HG03442 (cell line): ENCODE data around the gene SMIM21.

ENCODE experiments used
- ATAC-seq: cut with Tn5 transposase; IDR thresholded peaks from one replicate; pipeline ENCODE4 v1.9.1; 2021; ENCODE audit warnings: mild to moderate bottlenecking, moderate library complexity; ENCODE audit not compliant: unreplicated experiment

The SMIM21 gene

DNA sequence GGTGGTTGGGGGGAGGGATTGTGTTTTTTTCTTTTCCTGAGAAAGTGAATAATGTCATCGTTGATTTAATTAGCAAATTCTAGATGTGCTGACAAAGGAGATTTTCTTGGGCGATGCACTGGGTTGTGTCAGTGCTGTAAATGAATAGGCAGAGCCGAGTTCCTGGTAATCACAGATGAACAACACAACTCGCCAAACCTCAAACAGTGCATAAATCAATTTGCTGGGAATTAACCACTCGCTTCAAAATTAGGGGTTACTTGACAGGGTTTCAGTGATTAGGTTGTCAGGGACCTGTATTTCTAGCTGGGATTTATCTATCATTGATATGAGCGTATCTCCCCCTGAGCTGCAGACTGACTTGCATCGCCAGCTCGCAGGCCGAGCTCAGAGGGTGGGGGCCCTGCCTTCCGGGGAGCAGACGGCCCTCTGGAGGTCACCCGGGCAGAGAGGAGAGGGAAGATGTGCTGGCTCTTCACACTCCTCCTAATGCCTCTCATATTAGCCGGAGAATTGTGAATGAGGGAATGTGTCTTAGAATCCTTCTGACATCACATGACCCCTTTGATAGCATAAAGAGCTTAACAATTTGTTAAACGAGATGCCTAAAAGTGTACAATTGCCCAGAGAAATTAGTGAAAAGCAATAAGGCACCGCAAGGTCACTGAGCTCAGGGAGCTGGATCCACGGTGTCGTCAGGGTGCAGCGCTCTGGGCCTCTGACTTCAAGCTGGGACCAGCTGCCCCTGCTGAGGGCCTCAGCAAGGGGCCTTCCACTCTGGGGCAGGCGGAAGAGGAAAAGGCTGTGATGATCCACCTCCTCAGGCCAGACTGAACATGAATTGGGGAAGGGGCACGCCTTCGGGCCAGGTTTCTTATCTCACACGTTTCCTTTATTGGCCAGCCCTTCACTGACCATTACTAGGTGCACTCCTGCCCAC is 48.9 kb downstream of the SMIM21 start:
- ATAC-seq = no peak

GRCh38 chr18:75377926-75378325 is 49.6 kb downstream of the SMIM21 start:
- ATAC-seq = no peak

- no peak for ATAC-seq
Observed at GRCh38 chr18:75377258-75377657, 50.2 kb downstream of the SMIM21 start.

GRCh38 chr18:75376004-75376403 is 51.5 kb downstream of the SMIM21 start:
- no peak for ATAC-seq

DNA sequence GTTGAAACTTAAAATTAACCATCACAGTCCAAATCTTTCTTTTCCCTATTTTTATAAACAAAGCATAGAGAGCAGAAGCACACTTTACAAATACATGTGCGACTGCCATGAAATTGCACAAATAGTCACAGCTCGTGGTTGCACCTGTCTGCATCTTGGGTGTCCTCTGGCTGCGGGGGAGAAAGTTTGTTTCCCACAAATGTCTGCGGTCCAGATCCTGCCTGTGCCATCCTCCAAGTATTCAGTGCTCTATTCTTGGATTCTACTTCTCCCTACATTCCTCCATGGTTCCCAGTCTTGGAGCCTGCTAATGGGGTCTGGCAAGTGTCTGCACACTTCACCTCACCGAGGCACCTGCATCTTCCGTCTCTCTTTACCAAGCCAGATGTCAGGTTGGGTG is 52.2 kb downstream of the SMIM21 start:
- ATAC-seq = no peak

DNA sequence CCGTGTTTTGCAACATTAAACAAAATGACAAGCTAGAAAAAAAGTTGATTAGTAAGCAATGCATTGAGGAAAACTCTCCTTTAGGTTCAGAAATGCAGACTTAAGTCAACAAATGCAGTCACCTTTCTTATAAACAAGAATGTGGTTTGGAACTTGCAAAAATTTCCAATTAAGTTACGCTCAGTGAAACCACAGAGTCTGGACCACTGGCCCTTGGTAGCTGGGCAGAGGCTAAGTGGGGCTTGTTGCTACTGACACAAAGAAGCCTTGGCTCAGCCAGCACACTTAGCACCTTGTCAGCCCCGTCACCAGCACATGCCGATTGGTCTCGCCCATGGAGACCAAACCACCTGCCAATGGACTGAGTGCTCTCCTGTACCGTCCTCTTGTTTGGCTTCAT is 53.0 kb downstream of the SMIM21 start:
- no peak for ATAC-seq

DNA sequence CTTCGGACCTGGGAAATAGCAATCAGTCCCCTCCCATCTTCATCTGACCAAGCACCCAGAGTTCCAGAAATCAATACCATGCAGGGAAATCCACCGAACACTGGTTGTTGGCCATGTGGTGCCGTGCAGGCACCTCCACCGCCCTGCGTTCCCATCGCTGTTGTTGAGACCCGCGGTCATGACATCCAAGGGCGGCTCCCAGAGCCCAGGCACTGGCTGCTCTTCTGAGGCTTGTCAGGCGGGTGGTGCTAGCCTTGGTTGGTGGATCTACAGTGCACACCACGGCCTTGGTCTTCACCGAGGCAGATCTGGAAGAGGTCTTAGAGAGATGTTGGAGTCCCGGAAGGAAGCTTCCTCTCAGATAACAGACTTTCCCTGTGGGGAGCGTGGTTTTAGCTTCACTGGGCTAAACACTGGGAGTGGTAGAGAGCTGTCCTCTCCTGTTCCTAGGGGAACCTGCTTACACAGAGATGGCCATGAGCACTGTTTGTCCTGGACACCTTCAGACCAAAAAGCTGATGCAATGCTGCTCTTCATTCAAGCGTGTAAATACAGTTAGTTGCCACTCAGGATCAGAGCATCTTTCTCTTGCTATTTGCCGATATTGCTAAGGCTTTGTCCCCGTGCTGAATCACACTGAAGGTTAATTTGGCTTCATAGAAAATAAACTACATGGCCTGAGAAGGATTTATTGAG is 58.3 kb downstream of the SMIM21 start:
- ATAC-seq = no peak

DNA sequence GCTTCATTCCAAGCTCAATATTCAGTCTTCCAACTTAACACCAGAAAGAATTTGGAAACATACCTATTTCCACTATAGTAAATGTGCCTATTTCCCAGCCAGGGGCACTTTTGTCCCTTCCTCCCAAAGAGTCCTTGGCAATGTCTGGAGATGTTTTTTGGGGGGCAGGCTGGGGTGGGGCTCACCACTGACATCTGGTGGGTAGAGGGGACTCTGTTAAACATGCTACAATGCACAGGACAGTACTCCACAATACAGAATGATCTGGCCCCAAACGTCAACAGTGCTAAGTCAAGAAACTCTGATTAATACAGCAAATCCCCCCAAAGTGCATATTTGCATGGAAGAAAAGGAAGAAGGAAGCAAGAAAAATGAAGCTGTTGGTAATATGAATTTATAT is 61.7 kb downstream of the SMIM21 start:
- no peak for ATAC-seq

DNA sequence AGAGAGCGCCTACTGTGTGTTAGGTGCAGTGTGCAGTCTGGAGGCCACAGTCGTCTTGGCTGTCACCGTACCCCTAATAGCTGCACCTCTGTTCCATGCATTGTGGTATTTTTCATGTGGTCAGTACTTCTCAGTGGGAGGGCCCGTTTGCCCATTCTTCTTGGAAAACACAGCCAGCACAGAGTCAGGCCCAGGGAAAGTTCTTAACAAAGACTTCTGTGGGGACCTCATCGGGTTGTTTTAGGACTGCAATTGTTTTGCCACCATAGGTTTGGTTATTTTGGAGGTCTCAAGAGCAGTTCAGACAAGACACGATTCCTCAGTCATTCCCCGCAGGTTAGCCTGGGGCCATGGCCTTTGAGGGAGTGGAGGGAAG is 62.3 kb downstream of the SMIM21 start:
- no peak for ATAC-seq

DNA sequence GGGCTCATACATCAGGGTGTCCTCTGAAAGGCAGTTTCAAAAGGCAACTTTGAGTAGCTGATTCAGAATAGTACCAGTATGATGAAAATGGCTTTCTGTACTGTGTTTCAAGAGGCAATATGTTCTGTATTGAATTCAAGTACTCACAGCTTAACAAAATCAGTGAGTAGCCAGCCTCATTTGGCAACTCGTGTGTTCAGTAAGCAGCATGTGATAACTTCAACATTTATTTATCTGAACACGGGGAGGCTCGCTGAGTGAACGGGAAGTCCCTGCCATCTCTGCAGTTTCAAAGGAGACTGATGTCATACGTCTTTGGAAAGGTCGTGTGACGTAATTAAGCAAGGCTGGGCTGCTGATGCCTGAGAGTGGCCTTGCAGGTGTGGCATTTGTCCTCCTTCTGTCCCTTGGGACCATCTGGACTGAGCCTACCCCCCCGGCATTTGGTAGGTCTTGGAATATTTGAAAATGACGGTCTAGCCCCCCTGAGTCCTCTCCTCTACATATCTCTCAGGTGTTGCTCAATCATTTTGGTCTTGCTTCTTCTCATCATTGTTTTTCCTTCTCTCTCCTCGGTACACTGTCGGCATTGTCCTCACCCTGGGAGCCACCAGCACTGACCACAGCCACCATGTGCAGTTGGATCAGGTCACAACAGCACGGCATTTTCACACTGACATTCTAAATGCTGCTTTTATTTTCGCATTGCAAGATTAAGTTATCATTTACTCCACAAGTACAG is 62.8 kb downstream of the SMIM21 start:
- ATAC-seq = no peak

GRCh38 chr18:75363446-75364225 is 63.9 kb downstream of the SMIM21 start:
- ATAC-seq = no peak

DNA sequence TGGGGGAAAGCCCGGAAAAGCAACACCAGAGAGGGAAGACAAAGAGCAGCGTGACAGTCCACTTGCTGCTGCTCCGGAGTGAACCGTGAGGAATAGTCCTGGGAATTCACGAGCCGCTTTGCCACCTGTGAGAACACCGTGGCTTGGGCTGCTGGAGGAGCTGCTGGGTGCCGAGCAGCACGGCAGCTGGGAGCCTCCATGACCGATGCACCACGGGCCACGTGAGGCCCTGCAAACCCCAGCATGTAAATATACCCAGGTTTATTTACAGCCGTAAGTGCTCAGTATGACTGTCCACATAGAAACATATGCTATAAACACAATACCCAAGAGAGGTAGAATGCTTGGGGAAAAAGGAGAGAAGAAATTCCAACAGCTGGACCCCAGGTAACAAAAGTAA is 65.1 kb downstream of the SMIM21 start:
- no peak for ATAC-seq

- no peak for ATAC-seq
Observed at GRCh38 chr18:75360941-75361340, 66.6 kb downstream of the SMIM21 start.

- no peak for ATAC-seq
Observed at GRCh38 chr18:75360215-75360614, 67.3 kb downstream of the SMIM21 start.
